T-helper 1 cell treated with Interleukin-12 subunit alpha and Interleukin-12 subunit beta and Interleukin-4 antibody, amounts not matched to agents 30 ng/mL and 1 ng/mL, for 36 hours (primary cell): ENCODE measurements around the gene PRDX5. TPM values are rescaled to one million over a fixed set of nuclear protein-coding genes. Genes with fewer than 3 reads are reported as not detected.
"Not testable (repeated sequence)": the region's sequence is repeated elsewhere in the genome, so short reads cannot be mapped to it uniquely, and the experiment has no call there.

ENCODE experiments used
- intact Hi-C: fragments of 100-400 bp; cut with micrococcal nuclease; formaldehyde crosslinking; loops from one replicate; pipeline ENCODE4 v1.15.1; 2024
- total RNA-seq: library from RNA; stranded (reverse); gene quantifications from 2 replicates; pipeline ENCODE4 v1.2.3, GENCODE V29; 2022

Gene PRDX5
- total RNA-seq, 1 donor from 2014 or later = 101 TPM

DNA sequence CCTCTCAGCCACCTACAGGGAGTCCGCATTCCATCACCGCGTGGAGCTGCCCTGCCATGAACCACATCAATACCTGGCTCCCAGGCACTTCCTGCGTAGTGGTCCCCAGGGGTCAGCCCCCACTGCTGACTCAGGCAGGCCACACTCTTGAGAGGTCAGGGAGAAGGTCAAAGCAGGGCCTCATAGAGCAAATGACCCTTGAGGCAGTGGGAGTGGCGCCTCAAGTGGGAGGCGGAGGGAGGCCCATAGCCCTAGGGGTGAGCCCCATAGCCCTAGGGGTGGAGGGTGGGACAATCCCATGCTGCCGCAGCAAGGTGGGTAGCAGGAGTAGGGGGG is 5.0 kb downstream of the PRDX5 start:
- intact Hi-C loops = no loop called here

DNA sequence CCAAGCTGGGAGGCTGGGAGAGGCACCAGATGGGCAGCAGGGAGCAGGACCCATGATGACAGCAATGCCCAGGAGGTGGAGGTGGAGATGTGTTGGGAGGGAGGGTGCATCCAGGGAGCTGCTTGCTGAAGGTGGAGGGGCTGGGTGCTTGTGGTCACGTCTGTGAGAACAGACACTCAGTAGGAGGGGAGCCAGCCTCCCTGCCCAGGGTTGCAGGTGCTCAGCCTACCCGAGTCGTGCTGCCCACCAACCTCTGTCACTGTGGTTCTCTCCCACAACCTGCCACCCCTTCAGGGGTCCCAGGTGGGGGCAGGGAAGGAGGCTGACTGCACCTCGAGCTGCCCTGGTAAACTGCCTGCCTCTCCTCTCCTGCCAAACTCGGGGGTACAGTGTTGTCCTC is 5.5 kb downstream of the PRDX5 start:
- intact Hi-C loops = no loop called here

DNA sequence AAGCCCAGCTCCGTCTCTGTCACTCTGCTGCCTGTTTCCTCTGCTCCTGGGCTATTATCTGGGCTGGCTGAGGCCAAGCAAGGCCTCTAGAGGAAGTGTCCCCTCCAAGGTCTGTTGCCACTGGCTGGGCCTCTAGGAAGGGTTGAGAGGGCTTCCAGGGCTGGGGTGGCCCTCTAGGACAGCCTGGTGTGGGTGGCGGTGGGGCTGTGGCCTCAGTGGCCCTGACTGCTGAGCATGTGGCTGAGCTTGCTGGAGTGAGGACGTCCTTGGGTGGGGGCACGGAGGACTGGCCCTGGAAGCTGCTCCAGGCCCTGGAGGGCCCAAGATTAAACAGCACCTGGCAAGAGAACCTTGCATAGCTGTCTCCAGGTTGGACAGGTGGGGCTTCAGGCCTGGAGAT is 6.1 kb downstream of the PRDX5 start:
- intact Hi-C loops = not testable (repeated sequence)

DNA sequence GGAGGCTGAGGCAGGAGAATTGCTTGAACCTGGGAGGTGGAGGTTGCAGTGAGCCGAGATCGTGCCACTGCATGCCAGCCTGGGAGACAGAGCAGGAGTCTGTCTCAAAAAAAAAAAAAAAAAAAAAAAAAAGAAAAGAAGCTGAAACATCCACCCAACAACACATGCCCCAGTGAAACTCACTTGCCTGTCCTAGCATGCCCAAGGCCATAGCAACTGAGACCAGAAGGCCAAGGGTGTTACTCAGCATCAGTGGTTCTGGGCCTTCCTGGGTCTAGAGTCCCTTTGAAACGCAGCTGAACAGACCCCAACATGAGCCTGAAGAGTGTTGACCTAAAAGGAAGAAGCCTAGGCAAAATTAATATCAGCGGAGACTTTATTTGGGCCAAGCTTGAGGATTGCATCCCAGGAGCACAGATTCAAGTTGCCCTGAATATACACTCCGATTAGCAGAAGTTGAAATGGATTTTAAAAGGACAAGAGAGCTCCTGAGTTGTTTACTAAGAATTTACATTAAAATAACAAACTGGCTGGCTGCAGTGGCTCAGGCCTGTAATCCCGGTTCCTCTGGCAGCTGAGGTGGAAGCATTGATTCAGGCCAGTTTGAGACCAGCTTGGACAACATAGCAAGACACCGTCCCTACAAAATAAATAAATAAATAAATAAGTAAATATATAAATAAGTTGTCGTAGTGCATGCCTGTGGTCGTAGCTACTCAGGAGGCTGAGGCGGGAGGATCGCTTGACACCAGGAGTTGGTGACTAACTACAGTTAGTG is 7.0 kb downstream of the PRDX5 start:
- intact Hi-C loops = no loop called here

DNA sequence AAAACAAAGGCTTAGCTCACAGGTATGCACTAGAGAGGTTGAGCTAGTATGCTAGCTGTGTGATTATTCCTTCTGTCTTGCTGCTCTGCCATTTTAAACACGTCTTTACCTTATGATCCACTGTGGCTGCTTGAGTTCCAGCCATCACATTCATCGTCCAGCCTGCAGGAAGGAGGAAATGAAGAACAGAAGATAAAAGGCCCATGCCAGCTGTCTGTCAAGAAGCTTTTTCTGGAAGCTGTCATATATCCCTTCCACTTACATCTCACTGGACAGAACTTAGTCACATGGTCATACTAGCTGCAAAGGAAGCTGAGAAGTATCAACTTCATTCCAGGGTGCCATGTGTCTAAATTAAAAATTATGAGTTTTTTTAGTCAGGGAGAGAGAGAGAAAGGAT is 9.5 kb downstream of the PRDX5 start:
- intact Hi-C loops = no loop called here

DNA sequence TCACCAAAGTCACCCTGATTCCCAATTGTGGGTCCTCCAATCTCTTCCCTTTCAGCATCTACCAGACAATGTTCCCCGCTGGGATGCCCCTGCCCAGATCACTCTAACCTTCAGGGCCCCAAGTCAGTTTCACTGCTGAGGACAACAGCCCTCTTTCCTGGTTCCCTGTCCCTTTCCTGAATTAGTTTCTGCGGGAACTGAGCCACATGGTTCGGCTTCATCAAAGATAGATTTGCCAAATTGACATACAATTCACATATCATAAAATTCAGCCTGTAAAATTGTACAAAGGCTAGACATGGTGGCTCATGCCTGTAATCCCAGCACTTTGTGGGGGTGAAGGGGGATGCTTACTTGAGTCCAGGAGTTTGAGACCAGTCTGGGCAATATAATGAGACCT is 10.1 kb downstream of the PRDX5 start:
- intact Hi-C loops = no loop called here

DNA sequence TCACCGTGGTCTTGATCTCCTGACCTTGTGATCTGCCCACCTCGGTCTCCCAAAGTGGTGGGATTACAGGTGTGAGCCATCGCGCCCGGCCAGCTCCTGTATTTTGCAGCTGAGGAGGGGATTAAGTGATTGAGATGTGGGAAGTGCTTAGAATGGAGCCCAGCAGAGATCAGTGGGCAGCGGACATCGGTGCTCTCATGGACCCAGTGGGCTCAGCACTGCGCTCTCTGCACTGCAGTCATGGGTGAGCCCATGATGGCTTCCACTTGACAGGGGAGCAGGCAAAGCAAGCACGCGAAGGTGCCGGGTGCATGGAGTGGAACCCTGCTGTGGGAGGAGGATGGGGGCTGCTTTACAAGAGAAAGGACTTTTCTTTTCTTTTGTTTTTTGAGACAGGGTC is 13.0 kb downstream of the PRDX5 start:
- intact Hi-C loops = loop anchor here (1.0 kb wide), 1 partner anchor 13 kb away; the partner anchor contains the start of gene PRDX5

DNA sequence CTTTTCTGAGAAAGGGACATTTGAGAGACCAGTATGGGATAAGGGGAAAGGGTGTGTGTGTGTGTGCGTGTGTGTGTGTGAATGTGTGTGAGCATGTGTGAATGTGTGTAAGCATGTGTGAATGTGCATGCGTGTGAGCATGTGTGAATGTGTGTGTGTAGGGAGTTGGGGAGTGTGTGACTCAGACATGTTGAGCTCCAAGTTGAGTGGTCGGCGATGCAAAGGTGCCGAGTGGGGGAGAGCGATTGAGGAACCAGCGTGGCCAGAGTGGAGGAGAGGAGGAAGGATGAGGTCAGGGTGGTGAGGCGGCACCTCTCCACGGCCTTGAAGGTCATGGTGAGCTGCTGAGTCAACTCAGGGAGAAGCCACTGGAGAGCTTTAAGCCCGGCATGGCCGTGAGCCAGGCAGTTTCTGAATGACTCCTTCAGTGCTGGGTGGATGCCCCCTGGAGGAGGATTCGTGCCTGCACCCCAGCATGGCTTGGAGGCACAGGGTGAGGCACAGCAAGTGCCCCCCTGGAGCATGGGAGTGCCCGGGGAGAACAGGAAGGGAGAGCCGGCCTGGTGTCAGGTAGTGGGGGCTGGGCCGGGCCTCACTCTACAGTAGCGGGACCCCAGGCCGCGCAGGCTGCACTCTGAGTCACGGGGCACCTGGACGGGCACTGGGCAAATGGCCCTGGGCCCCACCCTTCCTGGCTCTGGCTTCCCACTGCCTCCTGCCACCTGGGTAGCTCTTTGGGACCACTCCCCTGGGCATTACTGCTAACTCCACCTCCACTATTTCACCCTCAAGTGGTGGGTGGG is 13.8 kb downstream of the PRDX5 start:
- intact Hi-C loops = loop anchor here (1.0 kb wide), 1 partner anchor 13 kb away; the partner anchor contains the start of gene PRDX5

DNA sequence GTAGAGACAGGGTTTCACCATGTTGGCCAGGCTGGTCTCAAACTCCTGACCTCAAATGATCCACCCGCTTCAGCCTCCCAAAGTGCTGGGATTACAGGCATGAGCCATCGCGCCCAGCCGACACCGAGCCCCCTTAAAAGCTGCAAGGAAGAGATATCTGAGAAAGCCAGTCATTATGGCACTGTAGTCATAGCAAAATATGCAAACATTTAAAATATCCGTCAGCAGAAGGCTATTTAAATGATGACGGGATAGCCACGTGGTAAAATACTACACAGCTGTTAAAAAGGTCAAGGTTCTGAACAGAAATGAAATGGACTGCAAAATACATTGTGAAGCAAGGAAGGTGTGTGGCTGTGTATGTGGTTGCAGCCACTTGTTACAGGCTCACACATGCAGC is 15.6 kb downstream of the PRDX5 start:
- intact Hi-C loops = no loop called here

DNA sequence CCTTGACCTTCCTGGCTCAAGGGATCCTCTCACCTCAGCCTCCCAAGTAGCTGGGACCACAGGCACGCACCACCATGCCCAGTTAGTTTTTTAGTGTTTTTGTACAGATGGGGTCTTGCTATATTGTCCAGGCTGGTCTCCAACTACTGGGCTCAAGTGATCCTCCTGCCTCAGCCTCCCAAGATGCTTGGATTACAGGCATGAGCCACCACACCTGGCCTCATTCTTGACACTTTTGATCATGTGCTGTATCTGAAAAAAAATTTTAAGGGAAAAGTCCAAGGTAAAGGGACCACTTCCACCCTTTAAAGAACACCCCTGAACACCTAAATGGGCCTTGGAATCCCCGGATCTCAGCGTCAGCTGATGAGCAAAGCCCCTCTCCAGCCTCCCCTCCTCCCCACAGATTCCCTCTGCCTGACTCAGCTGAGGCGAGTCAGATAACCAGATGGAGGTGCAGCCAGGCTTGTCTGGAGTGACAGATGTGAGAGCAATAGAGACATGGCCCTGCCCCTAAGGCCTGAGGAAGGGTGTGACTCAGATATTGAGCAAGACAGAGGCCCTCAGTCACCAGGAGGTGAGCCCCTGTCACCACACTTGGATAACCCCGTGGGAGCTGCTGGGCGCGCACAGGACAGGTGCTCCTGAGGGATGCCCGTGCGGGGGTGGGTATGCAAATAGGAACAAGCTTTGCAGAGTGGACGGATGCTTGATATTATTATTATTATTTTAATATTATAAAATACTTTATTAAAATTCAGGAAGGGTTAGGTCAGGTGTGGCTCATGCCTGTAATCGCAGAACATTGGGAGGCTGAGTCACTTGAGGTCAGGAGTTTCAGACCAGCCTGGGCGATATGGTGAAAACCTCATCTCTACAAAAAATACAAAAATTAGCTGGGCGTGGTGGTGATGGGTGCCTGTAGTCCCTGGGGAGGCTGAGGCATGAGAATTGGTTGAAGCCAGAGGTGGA is 17.1 kb downstream of the PRDX5 start:
- intact Hi-C loops = no loop called here

DNA sequence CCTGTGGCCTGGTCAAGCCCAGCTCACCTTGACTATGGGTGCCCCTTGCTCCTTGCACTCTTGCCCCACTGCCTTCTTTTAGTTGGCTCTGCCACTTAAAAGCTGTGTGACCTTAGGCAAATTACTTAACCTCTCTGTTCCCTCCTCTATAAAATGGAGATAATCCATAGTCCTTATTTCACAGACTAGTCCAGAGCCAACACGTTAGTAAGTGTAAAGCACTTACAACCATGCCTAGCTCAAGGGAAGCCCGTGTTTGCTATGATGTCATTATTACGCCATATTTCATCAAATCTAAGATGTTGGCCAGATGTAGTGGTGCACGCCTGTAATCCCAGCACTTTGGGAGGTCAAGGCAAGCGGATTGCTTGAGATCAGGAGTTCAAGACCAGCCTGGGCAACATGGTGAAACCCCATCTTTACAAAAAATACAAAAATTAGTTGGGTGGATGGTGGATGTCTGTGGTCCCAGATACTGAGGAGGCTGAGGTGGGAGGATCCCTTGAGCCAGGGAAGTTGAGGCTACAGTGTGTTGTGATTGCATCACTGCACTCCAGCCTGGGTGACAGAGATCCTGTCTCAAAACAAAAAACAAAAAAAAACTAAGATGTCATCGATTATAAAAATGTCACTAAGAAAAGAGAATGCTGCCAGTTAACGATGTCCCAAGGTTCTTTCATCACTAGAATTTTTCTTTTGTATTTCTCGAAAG is 19.8 kb downstream of the PRDX5 start:
- intact Hi-C loops = no loop called here

DNA sequence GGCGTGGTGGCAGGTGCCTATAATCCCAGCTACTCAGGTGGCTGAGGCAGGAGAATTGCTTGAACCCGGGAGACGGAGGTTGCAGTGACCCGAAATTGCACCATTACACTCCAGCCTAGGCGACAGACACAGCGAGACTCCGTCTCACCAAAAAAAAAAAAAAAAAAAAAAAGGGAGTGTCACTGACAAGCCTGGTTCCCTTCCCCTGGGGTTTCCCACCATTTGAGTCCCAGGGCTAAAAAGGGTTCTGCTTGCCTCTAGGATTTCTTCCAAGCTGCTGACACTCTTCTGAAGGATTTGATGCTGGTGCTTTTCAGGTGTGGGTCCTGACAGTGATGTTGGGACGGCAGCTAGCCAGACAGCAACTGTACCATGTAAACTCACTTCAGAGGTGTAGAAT is 20.8 kb downstream of the PRDX5 start:
- intact Hi-C loops = no loop called here

DNA sequence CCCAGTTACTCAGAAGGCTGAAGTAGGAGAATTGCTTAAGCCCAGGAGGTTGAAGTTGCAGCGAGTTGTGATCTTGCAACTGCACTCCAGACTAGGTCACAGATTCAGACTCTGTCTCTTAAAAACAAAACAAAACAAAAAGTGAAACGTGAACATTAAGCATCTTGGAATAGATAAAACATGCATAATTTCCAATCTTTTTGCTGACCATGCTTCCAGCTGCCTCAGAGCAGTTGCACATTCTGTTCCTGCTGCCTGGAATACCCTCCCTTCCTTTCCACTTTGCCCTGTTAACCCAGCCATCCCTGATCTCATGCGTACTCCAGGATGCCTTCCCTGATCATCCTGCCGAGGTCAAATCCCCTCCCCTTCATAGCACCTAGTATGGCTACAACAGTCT is 21.4 kb downstream of the PRDX5 start:
- intact Hi-C loops = no loop called here

DNA sequence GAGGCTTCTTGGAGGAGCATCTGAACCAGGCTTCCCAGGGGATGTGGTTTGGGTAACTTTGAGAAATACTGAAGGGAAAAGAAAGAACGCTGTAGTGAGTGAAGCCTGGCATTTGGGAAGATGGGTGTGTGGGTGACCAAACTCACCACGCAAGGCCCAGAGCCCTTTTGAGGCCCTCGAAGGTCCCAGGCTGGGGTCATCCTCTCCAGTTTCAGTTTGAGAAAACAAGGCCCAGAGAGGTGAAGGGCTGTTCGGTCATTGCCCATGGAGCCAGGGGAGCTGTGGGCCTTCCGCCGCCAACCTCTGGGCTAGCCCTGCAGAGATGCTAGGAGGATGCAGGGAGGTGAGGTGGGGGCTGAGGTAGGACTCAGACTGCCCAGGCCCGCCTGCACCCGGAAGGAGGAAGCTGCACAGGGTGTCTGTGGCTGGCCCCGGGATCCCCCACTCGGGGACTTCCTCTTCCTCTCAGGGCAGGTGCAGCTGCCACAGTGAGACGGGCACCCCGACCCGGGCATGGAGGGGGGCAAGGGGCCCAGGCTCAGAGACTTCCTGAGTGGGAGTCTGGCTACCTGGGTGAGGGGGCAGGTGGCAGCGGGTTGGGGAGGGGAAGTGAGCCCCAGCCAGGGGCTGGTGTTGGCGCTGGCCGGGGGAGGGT is 22.0 kb downstream of the PRDX5 start, which contains the start of gene CCDC88B:
Gene CCDC88B, plus strand, starts transcription at position 451 of the 655 bp plus-strand sequence. Its CDS starts 63 bp downstream, at position 514.
- intact Hi-C loops = loop anchor here (1.0 to 2.0 kb wide), 4 partner anchors 22 to 99 kb away; partner anchors contain the start of genes ESRRA, FKBP2 and PRDX5

DNA sequence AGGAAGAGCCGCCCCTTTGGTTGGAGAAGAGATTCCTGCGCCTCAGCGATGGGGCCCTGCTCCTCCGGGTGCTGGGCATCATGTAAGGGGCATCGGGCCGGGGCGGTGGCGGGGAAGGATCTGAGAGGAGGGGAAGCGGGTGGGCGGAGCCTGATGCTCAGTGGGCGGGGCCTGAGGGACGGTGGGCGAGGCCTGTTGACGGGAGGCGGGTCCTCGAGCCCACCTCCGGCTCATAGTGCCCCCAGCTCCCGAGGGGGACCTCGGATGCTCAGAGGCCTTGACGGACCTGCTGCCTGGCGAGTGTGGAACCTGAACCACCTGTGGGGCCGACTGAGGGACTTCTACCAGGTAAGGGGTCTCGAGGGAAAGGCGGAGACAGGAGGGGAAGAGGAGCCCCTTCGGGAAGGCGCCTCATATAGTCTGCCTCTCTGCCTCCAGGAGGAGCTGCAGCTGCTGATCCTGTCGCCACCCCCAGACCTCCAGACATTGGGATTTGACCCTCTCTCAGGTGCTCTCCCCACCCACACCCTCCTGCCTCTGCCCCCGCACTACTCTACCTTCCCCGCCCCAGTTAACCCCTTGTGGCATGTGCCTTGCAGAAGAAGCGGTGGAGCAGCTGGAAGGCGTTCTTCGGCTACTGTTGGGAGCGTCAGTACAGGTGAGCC is 22.9 kb downstream of the PRDX5 start:
- intact Hi-C loops = loop anchor here (1.0 to 2.0 kb wide), 4 partner anchors 23 to 100 kb away; partner anchors contain the start of genes ESRRA, FKBP2 and PRDX5

DNA sequence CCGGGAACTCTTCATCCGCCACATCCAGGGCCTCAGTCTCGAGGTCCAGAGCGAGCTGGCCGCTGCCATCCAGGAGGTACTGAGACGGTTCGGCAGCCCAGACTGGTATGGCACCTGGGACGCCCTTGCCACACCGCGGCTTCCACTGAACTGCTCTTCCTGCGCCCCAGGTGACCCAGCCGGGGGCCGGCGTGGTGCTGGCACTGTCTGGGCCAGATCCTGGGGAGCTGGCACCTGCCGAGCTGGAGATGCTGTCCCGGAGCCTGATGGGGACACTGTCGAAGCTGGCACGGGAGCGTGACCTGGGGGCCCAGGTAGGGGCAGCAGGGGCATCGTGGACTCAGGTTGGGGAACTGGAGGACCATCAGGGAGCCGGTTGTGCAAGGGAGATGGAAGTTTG is 23.5 kb downstream of the PRDX5 start:
- intact Hi-C loops = loop anchor here (2.0 kb wide), 2 partner anchors 73 to 101 kb away; partner anchors contain the start of gene FKBP2

DNA sequence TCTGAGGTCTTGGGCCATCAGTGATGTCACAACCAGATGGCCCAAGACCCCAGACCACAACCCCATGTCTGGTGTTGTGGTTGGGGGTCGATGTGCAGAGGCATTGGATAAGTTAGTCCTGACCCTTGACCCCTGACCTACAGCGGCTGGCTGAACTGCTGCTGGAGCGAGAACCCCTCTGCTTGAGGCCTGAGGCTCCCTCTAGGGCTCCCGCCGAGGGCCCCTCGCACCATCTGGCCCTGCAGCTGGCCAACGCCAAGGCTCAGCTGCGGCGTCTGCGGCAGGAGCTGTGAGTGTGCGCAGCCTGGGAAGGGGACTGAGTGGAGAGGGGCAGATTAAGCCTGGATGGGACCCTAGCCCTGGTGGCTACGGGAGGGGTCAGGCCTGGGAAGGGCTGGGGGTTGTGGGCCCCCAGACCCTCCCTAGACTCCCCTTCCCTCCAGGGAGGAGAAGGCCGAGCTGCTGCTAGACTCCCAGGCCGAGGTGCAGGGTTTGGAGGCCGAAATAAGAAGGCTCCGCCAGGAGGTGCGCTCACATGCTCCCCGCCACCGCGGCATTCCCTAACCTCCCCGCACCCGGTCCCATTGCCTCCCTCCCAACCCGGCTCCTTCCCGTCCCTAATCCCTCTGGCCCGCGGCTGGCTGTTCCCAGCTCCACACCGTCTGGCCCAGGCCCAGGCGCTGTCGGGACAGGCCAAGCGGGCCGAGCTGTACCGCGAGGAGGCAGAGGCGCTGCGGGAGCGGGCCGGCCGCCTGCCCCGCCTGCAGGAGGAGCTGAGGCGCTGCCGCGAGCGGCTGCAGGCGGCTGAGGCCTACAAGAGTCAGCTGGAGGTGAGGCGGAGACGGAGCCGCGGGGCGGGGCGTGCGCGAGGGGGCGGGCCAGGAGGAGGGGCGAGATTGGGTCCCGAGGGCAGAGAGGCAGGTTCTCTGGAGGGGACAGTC is 24.2 kb downstream of the PRDX5 start:
- intact Hi-C loops = loop anchor here (1.0 to 2.0 kb wide), 4 partner anchors 17 to 101 kb away; partner anchors contain the start of genes FKBP2, PPP1R14B and RPS6KA4
